ENCODE data around the gene ATF4.

The ATF4 gene

DNA sequence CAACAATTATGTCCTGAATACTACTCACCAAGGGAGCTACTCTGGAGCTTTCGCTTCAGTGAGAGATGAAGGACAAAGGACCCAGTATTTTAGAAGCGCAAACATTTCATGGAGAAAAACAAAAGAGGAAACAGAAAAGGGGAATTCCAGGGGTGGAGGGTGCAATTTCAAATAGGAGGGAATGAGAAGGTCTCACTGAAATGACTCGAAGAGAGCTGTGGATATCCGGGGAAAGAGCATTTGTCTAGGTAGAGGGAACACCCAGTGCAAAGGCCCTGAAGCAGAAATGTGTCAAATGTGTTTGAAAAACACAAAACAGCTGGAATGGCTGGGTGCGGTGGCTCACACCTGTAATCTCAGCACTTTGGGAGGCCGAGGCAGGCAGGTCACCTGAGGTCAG lies 9.8 kb downstream of the ATF4 start:
- DNase-seq = no peak

DNA sequence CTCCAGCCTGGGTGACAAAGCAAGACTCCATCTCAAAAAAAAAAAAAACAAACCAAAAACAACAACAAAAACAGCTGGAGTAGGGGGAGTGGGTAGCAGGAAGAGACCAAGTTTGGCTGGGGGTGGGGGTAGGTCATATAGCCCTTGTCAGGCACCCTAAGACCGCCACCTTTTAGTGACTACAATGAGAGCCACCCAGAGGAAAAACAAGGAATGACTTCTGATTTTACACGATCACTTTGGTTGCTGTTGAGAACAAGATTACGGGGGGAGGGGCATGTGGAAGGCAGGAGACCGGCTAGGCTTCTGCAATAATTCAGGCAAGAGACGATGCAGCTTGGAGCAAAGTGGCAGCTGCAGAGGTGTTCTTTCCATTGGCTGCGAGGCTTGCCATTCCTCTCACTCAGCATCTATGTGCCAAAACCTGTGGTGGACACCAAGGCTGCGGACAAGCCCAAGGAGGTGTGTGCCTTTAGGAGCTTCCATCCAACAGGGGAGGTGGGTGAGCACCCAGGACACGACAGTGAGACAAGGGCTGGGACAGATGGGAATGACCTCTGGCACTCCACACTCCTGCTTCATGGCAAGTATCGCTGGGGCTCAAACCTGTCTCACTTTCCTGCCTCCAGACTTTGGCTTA lies 10.4 kb downstream of the ATF4 start:
- no peak for DNase-seq

GRCh38 chr22:39532215-39533073 lies 12.1 kb downstream of the ATF4 start, which contains the start of gene RPS19BP1:
TSS of gene RPS19BP1 (minus strand) at chr22:39532748. CDS start at chr22:39532738, 10 bp downstream.
- peak; percentile 99 for DNase-seq

DNA sequence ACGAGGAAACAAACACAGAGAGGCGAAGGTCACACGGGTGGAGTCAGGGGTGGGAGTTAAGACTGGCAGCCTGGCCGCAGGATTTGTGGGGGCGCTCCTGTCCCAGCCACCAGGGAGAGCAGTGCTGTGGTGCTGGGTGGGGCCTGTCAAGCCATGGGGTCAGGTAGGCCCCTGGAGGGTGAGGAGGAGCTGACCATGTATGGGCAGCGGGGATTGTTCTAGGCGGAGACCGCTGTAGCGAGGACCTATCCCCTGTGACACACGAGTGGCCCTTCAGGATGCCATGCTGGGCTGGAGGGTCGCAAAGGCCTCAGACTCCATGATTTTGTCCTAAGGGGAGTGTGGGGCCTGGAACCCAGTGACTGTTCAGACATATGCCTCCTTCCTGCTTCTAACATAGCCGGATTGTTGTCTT lies 13.7 kb downstream of the ATF4 start:
- no peak for DNase-seq

GRCh38 chr22:39534591-39535356 lies 14.4 kb downstream of the ATF4 start:
- peak; percentile 87 for DNase-seq

DNA sequence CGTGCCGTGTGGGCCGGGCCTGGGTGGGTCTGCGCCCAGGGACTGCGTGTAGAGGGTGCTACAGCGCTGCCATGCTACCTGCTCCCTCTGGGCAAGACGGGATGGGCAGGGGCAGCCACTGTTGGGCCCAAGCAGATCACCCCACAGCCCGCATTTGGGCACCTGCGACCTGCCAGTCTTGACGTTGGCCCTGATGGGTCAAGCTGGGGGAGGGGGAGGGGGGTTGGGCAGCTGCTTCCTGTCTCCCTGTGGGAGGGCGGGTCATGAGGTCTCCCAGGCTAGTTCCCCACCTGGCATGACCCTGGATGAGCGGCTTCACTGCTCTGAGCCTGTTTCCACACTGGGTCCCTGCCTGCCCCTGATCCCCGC lies 15.0 kb downstream of the ATF4 start:
- no peak for DNase-seq

GRCh38 chr22:39535831-39536449 lies 15.6 kb downstream of the ATF4 start:
- DNase-seq = no peak

DNA sequence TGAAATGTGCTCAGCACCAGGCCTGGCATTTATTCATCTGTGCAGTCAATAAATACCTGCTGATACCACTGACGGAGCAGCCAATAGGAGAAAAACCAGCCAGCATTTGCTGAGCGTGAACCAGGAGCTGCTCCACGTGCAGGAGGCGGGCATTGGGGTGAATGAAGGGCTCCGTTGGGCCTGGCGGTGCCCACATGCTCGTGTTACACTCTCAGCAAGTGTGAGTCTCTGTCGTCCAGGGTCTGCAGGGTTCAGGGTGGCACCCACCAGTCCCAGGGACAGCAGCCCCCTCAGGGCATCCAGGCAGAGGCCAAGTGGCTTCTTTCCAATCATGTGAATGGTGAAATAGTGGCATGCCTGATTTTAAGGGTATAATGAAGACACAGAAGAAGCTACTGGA lies 16.3 kb downstream of the ATF4 start:
- DNase-seq = no peak

DNA sequence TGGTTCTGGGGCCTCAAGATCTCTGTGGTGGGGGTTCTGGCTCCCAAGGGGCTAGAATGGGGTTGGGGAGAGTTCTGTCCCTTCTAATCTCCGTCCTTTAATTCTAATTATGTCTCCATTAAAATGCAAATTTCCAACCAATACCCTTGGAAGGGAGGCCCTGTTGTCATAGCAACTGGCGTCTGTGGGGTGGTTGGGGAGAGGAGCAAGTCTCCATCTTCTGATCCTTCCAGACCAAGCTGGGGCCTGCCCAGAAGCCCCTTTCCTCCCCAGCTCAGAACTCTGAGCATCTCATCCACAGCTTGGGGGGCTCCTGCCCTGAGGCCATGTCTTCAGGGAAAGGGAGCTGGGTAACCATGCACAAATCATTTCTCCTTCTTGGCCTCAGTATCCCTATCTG lies 17.6 kb downstream of the ATF4 start:
- DNase-seq = no peak

GRCh38 chr22:39543095-39543494 lies 22.7 kb downstream of the ATF4 start:
- DNase-seq = no peak

DNA sequence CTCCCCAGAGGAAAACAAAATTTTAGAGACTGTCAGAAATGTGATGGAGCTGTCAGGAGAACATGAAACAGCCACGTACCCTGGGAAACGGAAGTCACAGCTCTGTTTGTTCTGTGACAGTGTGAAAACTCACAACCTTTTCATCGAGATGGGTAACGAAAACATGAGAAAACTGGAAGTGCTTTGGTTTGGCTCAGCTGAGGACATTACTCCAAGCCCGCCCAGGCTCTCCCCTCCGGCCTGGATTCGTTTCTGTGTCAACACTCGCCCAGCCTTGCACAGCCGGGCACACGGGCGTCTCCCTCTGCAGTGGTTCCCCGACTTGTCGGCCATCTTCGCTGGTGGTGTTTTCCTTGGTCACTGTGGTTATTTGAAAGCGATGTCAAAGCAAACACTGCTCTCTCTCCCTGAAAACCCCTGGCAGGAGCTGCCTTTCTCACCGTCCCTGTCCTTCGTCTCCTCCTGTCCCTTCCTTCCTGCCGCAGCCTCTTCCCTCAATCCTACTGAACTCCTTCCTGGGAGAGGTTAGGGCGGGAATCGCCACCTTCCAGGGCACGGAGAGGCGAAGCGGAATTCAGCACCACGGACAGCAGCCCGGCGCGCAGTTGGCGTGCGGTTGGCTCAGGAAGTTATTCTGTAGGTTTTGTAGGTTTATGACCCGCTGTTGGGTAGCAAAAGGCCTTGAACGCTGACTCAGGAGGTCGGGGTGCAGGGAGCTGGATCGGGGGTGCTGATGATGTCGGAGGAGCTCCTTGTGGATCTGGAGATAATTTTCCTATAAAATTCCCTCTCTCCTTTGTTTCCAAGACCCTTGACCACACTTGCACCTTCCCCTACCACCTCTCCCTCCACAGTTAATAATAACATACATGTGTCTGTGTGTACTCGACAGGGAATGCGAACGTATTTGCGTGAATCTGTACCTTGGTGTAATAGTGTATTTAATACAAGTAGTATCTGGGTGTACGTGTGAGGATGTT lies 25.3 kb downstream of the ATF4 start:
- peak; percentile 68 for DNase-seq

DNA sequence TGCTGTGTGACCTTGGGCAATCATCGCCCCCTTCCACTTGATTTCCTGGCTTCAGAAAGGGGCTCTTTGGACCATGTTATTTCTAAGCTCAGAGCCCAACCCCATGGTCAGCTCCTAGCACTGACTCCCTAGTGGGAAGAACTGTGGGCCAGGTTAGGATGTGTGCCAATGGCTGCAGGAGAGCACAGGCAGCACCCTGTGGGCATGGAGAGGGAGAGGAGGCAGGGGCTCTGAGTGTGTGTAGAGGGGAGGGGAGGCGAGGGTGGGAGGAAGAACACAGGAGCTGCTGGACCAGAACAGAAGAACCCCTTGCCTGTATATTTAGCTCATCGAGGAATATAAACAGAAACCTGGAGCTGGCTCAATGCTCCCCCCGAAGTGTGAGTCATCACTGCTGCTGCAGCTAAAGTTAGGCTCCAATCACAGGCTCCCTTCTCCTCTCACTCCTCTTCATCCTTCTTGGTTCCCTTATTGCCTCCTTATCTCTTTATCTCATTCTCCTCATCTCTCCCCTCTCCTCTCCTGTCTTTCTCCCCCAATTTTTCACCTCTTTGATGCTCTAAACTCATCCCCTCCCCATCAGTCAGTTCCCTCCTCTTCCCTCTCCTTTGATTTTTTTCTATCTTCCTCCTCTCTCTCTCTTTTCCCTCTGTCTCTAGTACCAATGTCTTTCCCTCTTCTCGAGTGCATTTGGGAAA lies 26.7 kb downstream of the ATF4 start:
- DNase-seq = no peak

DNA sequence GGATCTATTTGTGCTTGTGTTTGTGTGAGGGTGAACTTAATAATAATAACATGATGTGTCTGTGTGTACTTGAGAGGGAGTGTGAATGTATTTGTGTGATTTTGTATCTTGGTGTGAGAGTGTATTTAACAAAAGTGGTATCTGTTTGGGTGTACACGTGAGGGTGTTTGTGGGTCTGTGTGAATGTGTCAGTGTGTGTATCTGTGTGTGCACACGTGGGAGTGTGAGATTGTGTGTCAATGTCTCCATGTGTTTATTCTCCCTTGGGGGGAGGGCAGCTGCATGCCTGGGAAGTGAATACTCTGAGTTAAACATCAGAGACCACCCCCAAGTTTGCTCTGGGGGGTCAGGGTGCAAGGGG lies 27.2 kb downstream of the ATF4 start:
- DNase-seq = no peak

DNA sequence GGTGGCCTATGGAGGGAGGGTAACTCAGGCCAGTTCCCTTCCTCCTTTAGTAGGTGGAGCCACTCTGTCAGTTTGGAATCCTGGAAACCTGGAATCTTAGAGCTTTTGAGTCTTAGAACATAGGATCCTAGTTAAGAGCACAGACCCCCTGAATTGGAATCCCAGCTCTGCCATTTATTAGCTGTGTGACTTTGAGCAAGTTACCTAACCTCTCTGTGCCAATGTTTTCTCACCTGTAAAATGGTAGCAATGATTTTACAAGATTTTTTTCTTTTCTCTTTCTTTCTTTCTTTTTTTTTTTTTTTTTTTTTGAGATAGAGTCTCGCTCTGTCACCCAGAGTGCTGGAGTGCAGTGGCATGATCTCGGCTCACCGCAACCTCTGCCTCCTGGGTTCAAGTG lies 33.1 kb downstream of the ATF4 start:
- DNase-seq = no peak

GRCh38 chr22:39554151-39554550 lies 33.8 kb downstream of the ATF4 start:
- DNase-seq = no peak

DNA sequence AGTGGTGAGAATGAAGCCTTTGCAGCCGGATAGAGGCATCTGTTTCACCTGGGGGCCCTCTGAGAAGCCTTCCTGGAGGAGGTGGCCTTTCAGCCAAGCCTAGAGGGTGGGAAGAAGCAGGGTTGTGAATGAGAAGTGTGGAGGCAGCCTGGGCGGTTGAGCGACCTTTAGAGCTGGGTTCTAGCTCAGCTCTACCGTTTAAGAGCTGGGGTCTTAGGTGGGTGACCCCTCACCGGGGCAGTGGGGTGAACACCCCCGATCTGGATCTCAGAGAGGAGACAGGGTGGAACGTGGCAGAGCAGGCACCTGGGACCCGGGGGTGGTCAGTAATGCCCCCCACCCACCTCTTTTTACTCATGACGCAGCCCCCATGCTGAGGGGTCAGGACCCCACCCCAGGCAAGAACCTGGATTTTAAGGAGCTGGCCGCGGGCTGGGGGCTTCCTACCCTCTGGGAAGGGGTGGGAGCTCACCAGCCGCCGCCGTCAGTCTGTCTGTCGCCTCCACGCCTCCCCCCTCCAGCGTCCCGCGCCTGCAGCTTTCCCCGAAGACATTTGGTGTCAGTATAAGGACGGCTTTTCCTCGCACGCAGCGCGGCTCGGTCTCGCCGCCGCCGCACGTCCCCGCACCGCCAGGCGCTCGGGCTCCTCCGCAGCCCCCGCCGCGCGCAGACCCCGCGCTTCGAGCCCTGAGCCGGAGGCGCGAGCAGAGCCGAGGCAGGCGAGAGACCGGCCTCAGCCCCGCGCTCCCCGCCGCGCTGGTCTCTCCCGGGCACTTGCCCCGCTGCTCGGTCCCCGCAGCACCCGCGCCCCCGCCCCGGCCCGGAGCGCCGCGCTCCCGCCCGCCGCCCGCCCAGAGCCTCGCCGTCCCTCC lies 36.8 kb downstream of the ATF4 start:
- no peak for DNase-seq

DNA sequence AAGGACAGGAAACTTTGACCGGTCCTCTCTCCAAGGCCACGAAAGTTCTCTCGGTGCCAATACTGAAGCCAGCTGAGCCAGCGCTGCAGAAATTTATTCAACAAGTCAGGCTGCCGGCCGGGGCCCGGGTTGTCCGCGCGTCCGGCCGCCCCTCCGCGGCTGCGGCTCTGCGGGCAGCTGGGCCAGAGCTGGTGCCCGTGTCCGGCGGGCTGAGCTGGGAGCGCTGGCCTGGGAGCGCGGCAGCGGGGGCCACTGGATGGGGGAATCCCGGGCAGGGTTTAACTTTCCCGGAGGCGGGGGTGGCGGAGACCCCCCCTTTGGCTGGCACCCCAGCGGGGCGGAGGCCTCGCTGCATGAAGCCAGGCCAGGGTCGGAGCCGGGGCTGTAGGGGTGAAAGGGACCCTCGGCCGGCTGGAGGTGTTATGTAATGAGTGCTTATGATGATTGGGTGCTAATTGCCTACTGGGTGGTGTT lies 37.9 kb downstream of the ATF4 start:
- no peak for DNase-seq

- DNase-seq = no peak
Measured at GRCh38 chr22:39558950-39559349, 38.6 kb downstream of the ATF4 start.

DNA sequence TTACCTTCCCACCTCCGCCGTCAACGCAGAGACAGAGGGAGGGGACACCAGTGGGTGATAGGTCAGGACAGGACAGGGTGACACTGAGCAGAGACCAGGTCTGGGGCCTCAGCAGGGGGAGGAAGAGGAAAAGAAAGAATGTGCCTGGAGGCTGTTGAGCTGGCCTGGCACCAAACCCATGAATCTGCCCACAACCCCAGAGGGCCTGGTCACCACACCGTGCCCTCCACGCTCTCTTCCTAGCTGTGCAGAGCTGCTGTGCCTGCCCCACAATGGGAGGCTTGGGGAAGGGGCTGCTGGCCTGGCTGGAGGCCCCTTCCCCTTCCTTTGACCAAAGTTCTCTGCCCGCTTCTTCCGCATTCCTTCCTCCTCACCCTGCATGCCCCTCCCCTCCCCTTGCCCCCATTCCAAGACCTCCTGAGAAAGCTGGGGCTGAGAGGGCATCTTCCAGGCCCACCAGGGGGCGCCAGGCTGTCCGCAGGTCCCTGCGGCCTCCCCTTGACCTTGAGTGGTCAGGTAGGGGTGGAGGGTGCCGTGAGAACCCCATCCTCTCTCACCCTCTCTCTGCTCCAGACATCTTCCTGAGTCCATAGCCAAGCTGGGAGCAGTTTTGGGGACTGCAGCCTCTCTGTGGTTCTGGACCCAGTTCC lies 39.2 kb downstream of the ATF4 start:
- DNase-seq = no peak

- no peak for DNase-seq
Measured at GRCh38 chr22:39560127-39560526, 39.8 kb downstream of the ATF4 start.
